Measurements from ENCODE around the gene CAMK2A. TPM values are rescaled to one million over a fixed set of nuclear protein-coding genes. Genes with fewer than 3 reads are reported as not detected.

The CAMK2A gene
- polyA plus RNA-seq, 2 of the 4 experiments (the other 2 are of a cell fraction): 0.09 to 0.93 TPM

DNA sequence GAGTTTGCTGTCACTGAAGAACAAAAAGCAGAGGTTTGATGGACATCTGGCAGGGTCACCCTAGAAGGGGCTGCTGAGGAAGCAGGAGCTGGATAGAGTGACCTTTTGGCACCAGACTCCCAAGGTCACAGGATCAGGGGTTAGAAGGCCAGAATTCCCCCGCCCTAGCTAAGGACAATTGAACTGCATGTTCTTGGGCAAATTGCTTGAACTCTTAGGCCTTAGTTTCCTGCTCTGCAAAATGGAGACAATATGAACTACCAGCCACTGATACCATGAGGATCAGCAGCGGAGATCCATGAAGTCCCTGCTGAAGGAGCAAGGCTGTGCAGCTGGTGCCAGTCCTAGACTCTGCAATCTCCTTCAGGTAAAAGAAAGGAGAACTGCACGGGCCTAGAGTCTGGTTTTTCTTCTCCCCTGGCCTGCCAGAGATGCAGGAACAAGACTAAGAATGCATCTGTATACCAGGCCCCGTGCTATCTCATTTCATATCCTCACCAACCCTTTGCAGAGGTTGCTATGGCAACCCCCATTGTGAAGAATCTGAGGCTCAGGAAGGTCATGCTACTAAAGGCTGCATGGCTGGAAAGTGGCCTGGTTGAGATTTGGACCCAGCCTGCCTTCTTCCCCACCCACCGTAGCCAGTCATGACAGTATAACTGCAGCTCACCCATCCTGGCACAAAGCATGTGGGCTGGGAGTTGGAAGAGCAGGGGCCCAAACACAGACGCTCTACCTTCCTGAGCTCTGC, 33.7 kb downstream of the CAMK2A start:
- FAIRE-seq (no peak), ATAC-seq (peak in 1 of 2 experiments; percentile 10; a peak in 1 of 6 replicates), DNase-seq (ENCODE audit: low read depth in 1 of 2, low spot score in 1 of 2) (no peak)
- POLR2A ChIA-PET: no interaction called here
- TF ChIP-seq NR3C1 (IDR thresholded peaks at IDR 0.05) (no peak), MAFK (IDR thresholded peaks at IDR 0.05; ENCODE audit: partially characterized antibody) (no peak), ZFP36 (IDR thresholded peaks at IDR 0.05; ENCODE audit: borderline replicate concordance, partially characterized antibody) (no peak), CBX2 (IDR thresholded peaks at IDR 0.05; ENCODE audit: borderline replicate concordance, low read depth) (no peak), HOXB13 (CRISPR knock-in tag; IDR thresholded peaks at IDR 0.05; ENCODE audit: low read depth) (no peak), ZC3H11A (IDR thresholded peaks at IDR 0.05) (no peak), HEYL (CRISPR knock-in tag; IDR thresholded peaks at IDR 0.05) (no peak), EHF (CRISPR knock-in tag; IDR thresholded peaks at IDR 0.05) (no peak), EHMT2 (IDR thresholded peaks at IDR 0.05; ENCODE audit: low read depth) (no peak), ZNF302 (CRISPR knock-in tag; IDR thresholded peaks at IDR 0.05) (no peak), RAD21 (conservative IDR thresholded peaks at IDR 0.05 in 1 of 2, IDR thresholded peaks at IDR 0.05 in 1 of 2) (no peak), TFCP2L1 (CRISPR knock-in tag; IDR thresholded peaks at IDR 0.05) (no peak)
- Histone ChIP-seq H3K4me2 (no peak overlapping the region), H3K4me1 (peaks cover 1% of the 10 kb centered on the region), H3K9me3 (no peaks in the 10 kb centered on the region), H3K27ac (no peak overlapping the region), H3K4me3 (no peak overlapping the region)
- WGBS (ENCODE audit: missing lambda C conversion rate): 81% methylated on average over 6 of the region's 6 CpGs
- CTCF ChIA-PET: interaction anchor here (0.9 to 3.0 kb wide), 7 partner anchors 11 to 95 kb away, joined by 3 to 9 read pairs (median 4); no protein-coding TSS in a partner anchor

DNA sequence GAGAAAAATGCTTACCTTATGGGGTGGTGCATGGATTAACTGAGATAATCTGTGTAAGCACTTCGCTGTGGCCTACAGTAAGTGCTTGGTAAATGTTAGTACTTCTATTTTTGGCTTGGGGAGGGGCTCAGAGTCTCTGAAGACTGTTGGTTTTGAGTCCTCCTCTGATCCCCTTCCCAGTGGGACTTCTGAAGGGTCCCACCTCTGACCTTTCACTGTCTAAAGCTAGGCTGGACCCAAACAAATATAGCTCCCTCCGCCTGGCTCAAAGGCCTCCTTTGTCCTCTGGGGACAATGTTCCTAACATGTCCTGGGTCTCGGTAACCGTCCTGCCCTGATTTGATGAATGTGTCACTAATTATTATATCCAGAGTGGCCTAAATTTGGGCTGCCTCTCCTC, 34.8 kb downstream of the CAMK2A start:
- no peak for TF ChIP-seq HOXB13 (CRISPR knock-in tag; IDR thresholded peaks at IDR 0.05; ENCODE audit: low read depth)
- Histone ChIP-seq H3K27ac (no peak overlapping the region), H3K4me1 (no peaks in the 10 kb centered on the region), H3K4me2 (no peak overlapping the region), H3K4me3 (no peak overlapping the region), H3K9me3 (no peaks in the 10 kb centered on the region)
- ATAC-seq (no peak), FAIRE-seq (no peak), DNase-seq (ENCODE audit: low read depth in 1 of 2, low spot score in 1 of 2) (no peak)
- POLR2A ChIA-PET: no interaction called here
- WGBS (ENCODE audit: missing lambda C conversion rate): 84% methylated on average over 4 of the region's 4 CpGs
- CTCF ChIA-PET: interaction anchor here (0.9 to 3.0 kb wide), 9 partner anchors 10 to 124 kb away, joined by 3 to 9 read pairs (median 4); no protein-coding TSS in a partner anchor

DNA sequence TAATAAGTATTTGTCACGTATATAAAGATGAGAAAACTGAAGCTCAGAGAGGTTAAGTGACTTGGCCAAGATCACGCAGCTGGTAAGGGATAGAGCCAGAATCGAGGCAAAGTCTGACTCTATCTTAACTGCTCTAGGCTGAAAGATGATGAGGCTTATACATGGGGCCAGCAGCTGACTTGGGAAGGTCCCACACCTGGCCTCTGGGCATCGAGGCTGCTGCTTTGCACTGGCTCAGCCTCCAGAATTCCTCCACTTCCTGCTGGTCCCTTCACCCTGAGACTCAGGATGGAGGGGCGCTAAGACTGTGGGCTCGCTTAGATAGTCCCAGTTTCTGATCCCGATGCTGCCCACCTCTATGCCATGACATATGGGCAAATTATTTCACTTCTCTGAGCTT, 35.2 kb downstream of the CAMK2A start:
- DNase-seq (ENCODE audit: low read depth in 1 of 2, low spot score in 1 of 2) (no peak), FAIRE-seq (no peak), ATAC-seq (no peak)
- CTCF ChIA-PET: interaction anchor here (1.1 to 3.0 kb wide), 9 partner anchors 9 to 124 kb away, joined by 3 to 9 read pairs (median 4); no protein-coding TSS in a partner anchor
- Histone ChIP-seq H3K9me3 (no peaks in the 10 kb centered on the region), H3K4me2 (no peak overlapping the region), H3K4me3 (no peak overlapping the region), H3K4me1 (no peaks in the 10 kb centered on the region), H3K27ac (no peak overlapping the region)
- WGBS (ENCODE audit: missing lambda C conversion rate): 56% methylated on average over 7 of the region's 7 CpGs
- POLR2A ChIA-PET: no interaction called here
- TF ChIP-seq NR3C1 (IDR thresholded peaks at IDR 0.05) (no peak), RNF2 (IDR thresholded peaks at IDR 0.05; ENCODE audit: borderline replicate concordance, low read depth) (no peak), CBX2 (IDR thresholded peaks at IDR 0.05; ENCODE audit: borderline replicate concordance, low read depth) (no peak), ESRRA (IDR thresholded peaks at IDR 0.05; ENCODE audit: borderline replicate concordance, low read length) (no peak), EHF (CRISPR knock-in tag; IDR thresholded peaks at IDR 0.05) (no peak), SMC3 (IDR thresholded peaks at IDR 0.05) (no peak), HDAC2 (IDR thresholded peaks at IDR 0.05) (no peak), SREBF2 (IDR thresholded peaks at IDR 0.05) (no peak), EHMT2 (IDR thresholded peaks at IDR 0.05; ENCODE audit: low read depth) (no peak), NPAS2 (CRISPR knock-in tag; IDR thresholded peaks at IDR 0.05; ENCODE audit: borderline replicate concordance) (no peak), ZC3H11A (IDR thresholded peaks at IDR 0.05) (no peak), PHF8 (IDR thresholded peaks at IDR 0.05; ENCODE audit: borderline replicate concordance, low read depth) (no peak), CHD4 (IDR thresholded peaks at IDR 0.05; ENCODE audit: borderline replicate concordance) (no peak), JUN (IDR thresholded peaks at IDR 0.05) (no peak)
- TF ChIP-seq, protein P1, sequence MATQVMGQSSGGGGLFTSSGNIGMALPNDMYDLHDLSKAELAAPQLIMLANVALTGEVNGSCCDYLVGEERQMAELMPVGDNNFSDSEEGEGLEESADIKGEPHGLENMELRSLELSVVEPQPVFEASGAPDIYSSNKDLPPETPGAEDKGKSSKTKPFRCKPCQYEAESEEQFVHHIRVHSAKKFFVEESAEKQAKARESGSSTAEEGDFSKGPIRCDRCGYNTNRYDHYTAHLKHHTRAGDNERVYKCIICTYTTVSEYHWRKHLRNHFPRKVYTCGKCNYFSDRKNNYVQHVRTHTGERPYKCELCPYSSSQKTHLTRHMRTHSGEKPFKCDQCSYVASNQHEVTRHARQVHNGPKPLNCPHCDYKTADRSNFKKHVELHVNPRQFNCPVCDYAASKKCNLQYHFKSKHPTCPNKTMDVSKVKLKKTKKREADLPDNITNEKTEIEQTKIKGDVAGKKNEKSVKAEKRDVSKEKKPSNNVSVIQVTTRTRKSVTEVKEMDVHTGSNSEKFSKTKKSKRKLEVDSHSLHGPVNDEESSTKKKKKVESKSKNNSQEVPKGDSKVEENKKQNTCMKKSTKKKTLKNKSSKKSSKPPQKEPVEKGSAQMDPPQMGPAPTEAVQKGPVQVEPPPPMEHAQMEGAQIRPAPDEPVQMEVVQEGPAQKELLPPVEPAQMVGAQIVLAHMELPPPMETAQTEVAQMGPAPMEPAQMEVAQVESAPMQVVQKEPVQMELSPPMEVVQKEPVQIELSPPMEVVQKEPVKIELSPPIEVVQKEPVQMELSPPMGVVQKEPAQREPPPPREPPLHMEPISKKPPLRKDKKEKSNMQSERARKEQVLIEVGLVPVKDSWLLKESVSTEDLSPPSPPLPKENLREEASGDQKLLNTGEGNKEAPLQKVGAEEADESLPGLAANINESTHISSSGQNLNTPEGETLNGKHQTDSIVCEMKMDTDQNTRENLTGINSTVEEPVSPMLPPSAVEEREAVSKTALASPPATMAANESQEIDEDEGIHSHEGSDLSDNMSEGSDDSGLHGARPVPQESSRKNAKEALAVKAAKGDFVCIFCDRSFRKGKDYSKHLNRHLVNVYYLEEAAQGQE (IDR thresholded peaks at IDR 0.05): no peak
- TF ChIP-seq, protein P2, sequence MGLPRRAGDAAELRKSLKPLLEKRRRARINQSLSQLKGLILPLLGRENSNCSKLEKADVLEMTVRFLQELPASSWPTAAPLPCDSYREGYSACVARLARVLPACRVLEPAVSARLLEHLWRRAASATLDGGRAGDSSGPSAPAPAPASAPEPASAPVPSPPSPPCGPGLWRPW (IDR thresholded peaks at IDR 0.05): no peak
- TF ChIP-seq, protein P3, sequence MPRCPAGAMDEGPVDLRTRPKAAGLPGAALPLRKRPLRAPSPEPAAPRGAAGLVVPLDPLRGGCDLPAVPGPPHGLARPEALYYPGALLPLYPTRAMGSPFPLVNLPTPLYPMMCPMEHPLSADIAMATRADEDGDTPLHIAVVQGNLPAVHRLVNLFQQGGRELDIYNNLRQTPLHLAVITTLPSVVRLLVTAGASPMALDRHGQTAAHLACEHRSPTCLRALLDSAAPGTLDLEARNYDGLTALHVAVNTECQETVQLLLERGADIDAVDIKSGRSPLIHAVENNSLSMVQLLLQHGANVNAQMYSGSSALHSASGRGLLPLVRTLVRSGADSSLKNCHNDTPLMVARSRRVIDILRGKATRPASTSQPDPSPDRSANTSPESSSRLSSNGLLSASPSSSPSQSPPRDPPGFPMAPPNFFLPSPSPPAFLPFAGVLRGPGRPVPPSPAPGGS (IDR thresholded peaks at IDR 0.05): no peak
- TF ChIP-seq, protein P4, sequence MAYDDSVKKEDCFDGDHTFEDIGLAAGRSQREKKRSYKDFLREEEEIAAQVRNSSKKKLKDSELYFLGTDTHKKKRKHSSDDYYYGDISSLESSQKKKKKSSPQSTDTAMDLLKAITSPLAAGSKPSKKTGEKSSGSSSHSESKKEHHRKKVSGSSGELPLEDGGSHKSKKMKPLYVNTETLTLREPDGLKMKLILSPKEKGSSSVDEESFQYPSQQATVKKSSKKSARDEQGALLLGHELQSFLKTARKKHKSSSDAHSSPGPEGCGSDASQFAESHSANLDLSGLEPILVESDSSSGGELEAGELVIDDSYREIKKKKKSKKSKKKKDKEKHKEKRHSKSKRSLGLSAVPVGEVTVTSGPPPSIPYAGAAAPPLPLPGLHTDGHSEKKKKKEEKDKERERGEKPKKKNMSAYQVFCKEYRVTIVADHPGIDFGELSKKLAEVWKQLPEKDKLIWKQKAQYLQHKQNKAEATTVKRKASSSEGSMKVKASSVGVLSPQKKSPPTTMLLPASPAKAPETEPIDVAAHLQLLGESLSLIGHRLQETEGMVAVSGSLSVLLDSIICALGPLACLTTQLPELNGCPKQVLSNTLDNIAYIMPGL (CRISPR knock-in tag; IDR thresholded peaks at IDR 0.05; ENCODE audit: borderline replicate concordance): no peak

Measured in A549 (cell line).